ENCODE data around the gene PA2G4.

GRCh38 chr12:56114084-56114483 is 9.7 kb downstream of the PA2G4 start:
- no peak for TF ChIP-seq GABPA (IDR thresholded peaks at IDR 0.05 in 1 of 2, conservative IDR thresholded peaks at IDR 0.05 in 1 of 2)
- no peak for TF ChIP-seq MAX (IDR thresholded peaks at IDR 0.05)
- no peak for TF ChIP-seq CTCF (IDR thresholded peaks at IDR 0.05; ENCODE audit: low read depth, low read length, missing input control)
- no peak for TF ChIP-seq HNF4G (IDR thresholded peaks at IDR 0.05)
- TF ChIP-seq SP1 (IDR thresholded peaks at IDR 0.05): no peak
- TF ChIP-seq RAD21 (IDR thresholded peaks at IDR 0.05): no peak
- TF ChIP-seq YY1 (IDR thresholded peaks at IDR 0.05): no peak
- TF ChIP-seq, protein P1, sequence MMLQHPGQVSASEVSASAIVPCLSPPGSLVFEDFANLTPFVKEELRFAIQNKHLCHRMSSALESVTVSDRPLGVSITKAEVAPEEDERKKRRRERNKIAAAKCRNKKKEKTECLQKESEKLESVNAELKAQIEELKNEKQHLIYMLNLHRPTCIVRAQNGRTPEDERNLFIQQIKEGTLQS (IDR thresholded peaks at IDR 0.05): no peak
- no peak for TF ChIP-seq HNF4A (conservative IDR thresholded peaks at IDR 0.05)
- no peak for TF ChIP-seq JUND (IDR thresholded peaks at IDR 0.05)
- TF ChIP-seq TAF1 (conservative IDR thresholded peaks at IDR 0.05): no peak

Data from liver (tissue), 3 donors.